Left ventricle myocardium inferior (tissue), 1 donor: ENCODE data around the gene CRADD. TPM values are rescaled to one million over a fixed set of nuclear protein-coding genes. Genes with fewer than 3 reads are reported as not detected.
A peak's percentile ranks its signal among the peaks of the same experiment; 100 is the strongest.

Source experiments
- DNase-seq: peaks from one replicate; pipeline ENCODE4 v3.0.0-alpha.2; 2020
- H3K27ac ChIP-seq: fragments of 200-600 bp; replicated peaks from 2 replicates; pipeline ENCODE4 v1.8.0; 2021
- H3K27me3 ChIP-seq: fragments of 200-600 bp; 2 replicates; pipeline ENCODE4 v1.8.0; 2021; ENCODE audit warnings: low read depth
- H3K36me3 ChIP-seq: fragments of 200-600 bp; 2 replicates; pipeline ENCODE4 v1.8.0; 2021
- H3K4me1 ChIP-seq: fragments of 200-600 bp; 2 replicates; pipeline ENCODE4 v1.8.0; 2021
- H3K4me3 ChIP-seq: fragments of 200-600 bp; 2 replicates; pipeline ENCODE4 v1.8.0; 2021; ENCODE audit warnings: mild to moderate bottlenecking, moderate library complexity
- H3K9me3 ChIP-seq: fragments of 200-600 bp; replicated peaks from 2 replicates; pipeline ENCODE4 v1.8.0; 2021
- CTCF ChIP-seq: fragments of 200-600 bp; IDR thresholded peaks from 2 replicates; pipeline ENCODE4 v1.8.0; 2021; ENCODE audit warnings: antibody characterized with exemption, mild to moderate bottlenecking, borderline replicate concordance
- intact Hi-C: fragments of 100-400 bp; cut with micrococcal nuclease; formaldehyde crosslinking; loops from one replicate; pipeline ENCODE4 v1.11.0; 2022
- total RNA-seq: library from RNA; stranded (reverse); fragmentation: NEBNext Ultra II Directional; extraction: Animal tissue kit (Norgen Biotek cat#: 25700); gene quantifications from one replicate; pipeline ENCODE4 v1.2.1, GENCODE V29; 2021
- donor health status: DM: no; HTN: yes; CAD: no; lungs with severe emphysema.

Gene CRADD
- total RNA-seq, 1 donor from 2014 or later: 46.4 TPM

- peaks cover 3% of the 10 kb centered on the region for H3K36me3 ChIP-seq
- no peaks in the 10 kb centered on the region for H3K27me3 ChIP-seq
- no peak overlapping the region for H3K4me3 ChIP-seq
- peaks cover 31% of the 10 kb centered on the region for H3K4me1 ChIP-seq
- no peak for DNase-seq
- no peaks in the 10 kb centered on the region for H3K9me3 ChIP-seq
- no peak for TF ChIP-seq CTCF
- intact Hi-C loops: no loop called here
- no peak overlapping the region for H3K27ac ChIP-seq
Observed at GRCh38 chr12:93733928-93734327, 56.8 kb downstream of the CRADD start.

DNA sequence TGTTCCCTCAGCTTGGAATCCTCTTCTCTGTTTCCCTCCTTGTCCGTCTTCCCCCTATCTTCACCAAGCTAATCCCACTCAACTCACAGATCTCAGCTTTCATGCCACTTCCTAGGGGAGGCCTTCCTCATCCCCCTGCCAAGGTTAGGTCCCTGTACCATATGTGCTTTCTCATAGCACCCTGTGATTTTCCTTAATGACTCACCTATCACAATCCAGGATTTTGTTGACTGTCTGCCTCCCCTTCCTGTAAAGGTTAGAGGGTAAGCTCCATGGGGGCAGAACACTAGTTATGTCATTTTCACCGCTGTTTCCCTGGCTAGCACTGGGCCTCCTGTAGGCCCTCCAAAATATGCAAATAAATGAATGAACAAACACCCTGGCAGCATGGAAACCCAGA lies 57.6 kb downstream of the CRADD start:
- intact Hi-C loops: loop anchor here (5.0 kb wide), 1 partner anchor 142 kb away; no protein-coding TSS in a partner anchor
- H3K36me3 ChIP-seq: peaks cover 3% of the 10 kb centered on the region
- H3K9me3 ChIP-seq: no peaks in the 10 kb centered on the region
- DNase-seq: no peak
- TF ChIP-seq CTCF: no peak
- H3K4me3 ChIP-seq: no peak overlapping the region
- H3K4me1 ChIP-seq: peaks cover 40% of the 10 kb centered on the region
- H3K27ac ChIP-seq: no peak overlapping the region
- H3K27me3 ChIP-seq: no peaks in the 10 kb centered on the region

DNA sequence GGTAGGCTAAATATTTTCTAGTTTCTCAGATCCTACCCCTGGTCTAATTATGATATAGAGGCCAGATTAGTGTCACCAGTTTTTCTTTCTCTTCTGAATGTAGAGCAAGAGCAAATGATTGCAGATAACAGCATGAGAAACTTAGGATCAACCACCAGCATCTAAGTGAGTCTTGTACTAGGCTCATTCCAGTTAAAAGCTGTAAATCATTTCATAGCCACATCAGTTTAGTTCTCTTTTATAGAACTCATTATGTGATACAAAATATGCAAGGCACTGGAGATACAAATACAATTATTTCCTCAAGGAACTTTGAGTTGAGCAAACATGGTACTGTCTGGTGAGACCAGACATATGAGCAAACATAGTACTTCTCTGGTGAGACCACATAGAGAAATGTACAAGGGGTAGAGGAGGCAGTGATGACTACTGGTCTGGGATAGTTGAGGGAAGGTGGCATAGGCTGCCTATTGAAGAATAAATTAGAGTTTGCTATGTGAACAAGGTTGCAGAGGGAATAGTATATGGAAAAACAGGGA lies 59.5 kb downstream of the CRADD start:
- Histone ChIP-seq H3K4me3 (no peak overlapping the region), H3K4me1 (peaks cover 52% of the 10 kb centered on the region), H3K27me3 (no peaks in the 10 kb centered on the region), H3K27ac (peak overlapping the region; percentile 93), H3K9me3 (no peaks in the 10 kb centered on the region), H3K36me3 (peaks cover 3% of the 10 kb centered on the region)
- intact Hi-C loops: loop anchor here (5.0 kb wide), 1 partner anchor 144 kb away; no protein-coding TSS in a partner anchor
- no peak for DNase-seq
- TF ChIP-seq CTCF: no peak

DNA sequence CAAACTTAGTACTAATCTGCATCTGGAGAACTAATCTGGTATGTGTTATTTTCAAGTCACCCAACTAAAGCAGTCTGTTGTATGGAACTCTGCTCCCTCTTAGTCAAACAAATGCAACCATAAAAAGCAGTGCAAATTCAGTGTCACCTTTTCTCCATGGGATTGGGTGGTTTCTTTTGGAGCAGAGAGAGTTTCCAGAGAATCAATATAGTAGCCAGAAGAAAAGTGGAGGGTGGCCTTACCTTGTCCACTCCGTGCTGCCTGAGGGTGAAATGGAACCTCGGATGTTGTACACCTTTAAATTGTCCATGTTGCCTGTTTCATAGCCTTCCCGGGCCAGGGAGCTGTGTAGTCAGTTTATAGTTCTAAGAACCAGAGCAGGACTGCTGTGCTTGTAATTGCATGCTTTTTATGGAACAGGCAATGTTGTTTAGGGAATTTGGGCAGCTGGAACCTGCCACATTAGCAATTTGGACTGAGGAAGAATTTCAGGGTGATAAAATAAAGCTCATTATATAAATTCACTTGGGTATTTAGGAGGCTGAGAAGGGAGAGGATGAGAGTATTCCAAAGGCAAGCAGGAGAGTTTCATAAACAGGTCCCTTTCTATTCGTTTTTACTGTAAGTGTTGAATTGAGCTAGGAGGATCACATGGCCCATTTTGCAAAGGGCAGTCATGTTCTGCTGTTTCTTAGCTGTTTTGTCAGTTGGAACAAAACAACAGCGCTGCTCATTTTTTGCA lies 60.5 kb downstream of the CRADD start:
- no peaks in the 10 kb centered on the region for H3K27me3 ChIP-seq
- H3K9me3 ChIP-seq: no peaks in the 10 kb centered on the region
- TF ChIP-seq CTCF: no peak
- peak overlapping the region; percentile 48 for H3K4me3 ChIP-seq
- peaks cover 56% of the 10 kb centered on the region for H3K4me1 ChIP-seq
- H3K36me3 ChIP-seq: peaks cover 3% of the 10 kb centered on the region
- intact Hi-C loops: loop anchor here (5.0 kb wide), 1 partner anchor 145 kb away; no protein-coding TSS in a partner anchor
- peak overlapping the region; percentile 93 for H3K27ac ChIP-seq
- DNase-seq: no peak

DNA sequence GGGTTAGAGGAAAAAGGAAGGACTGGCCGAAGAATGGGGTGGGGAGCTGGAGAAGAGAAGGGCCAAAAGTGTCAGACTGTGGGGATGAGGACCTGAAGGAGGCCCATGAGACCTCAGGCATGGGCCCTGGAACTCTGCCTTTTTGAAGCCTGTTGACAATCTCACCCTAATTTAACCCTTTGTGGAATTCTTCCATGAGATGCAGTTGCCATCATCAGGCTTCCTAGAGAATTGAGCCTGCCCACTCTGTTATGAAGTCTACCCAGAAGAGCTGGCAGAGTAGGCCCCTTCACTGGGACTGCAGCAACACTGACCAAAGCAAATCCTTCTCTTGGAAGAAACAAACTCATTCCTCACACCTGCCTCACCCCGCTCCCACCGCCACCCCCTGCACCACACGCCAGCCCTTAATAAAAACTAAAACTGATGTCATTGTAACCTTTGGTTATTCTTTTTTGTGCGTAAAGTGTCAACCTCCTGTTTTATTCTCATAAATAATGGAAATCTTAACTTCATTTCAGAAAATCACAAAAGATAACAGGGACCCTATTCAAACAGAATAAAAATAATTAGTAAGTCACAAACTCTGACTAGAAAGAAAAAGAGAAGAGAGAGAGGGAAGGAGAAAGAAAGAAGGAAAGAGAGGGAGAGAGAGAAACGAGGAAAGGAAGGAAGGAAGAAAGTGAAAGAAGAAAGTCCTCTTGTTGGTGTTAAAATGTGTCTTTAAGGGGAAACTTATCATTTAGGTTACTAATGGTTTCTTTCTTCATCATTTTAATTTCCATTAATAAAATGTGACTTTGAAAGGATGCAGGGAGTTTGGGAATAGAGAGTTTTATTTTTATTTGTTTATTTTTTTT lies 61.3 kb downstream of the CRADD start:
- peaks cover 59% of the 10 kb centered on the region for H3K4me1 ChIP-seq
- no peaks in the 10 kb centered on the region for H3K9me3 ChIP-seq

More for the DNA sequence above, 61.3 kb downstream of the CRADD start:
- no peaks in the 10 kb centered on the region for H3K27me3 ChIP-seq
- H3K4me3 ChIP-seq: peak overlapping the region; percentile 48
- intact Hi-C loops: loop anchor here (5.0 kb wide), 1 partner anchor 146 kb away; no protein-coding TSS in a partner anchor
- H3K36me3 ChIP-seq: peaks cover 3% of the 10 kb centered on the region
- H3K27ac ChIP-seq: peak overlapping the region; percentile 93
- no peak for TF ChIP-seq CTCF
- DNase-seq: no peak
